Activated CD4-positive, alpha-beta T cell treated with anti-CD3 and anti-CD28 coated beads, Interleukin-2, amount 50 U/mL, for 16 hours (primary cell): Measurements from ENCODE around the gene ZNF236.

Experiments used
- DNase-seq: peaks from one replicate; pipeline ENCODE4 v3.0.0-alpha.2; 2020

The ZNF236 gene

GRCh38 chr18:76866666-76867065 is 44.3 kb downstream of the ZNF236 start:
- no peak for DNase-seq

- no peak for DNase-seq
These were observed 51.0 kb downstream of the ZNF236 start for GRCh38 chr18:76873311-76873710.

- no peak for DNase-seq
These were observed 51.4 kb downstream of the ZNF236 start for GRCh38 chr18:76873713-76874112.

GRCh38 chr18:76874642-76875389 is 52.5 kb downstream of the ZNF236 start:
- DNase-seq = peak; percentile 19

GRCh38 chr18:76875390-76876325 is 53.3 kb downstream of the ZNF236 start:
- DNase-seq = peak; percentile 58

- DNase-seq = no peak
These were observed 56.1 kb downstream of the ZNF236 start for GRCh38 chr18:76878426-76878825.

- no peak for DNase-seq
These were observed 57.7 kb downstream of the ZNF236 start for GRCh38 chr18:76880026-76880425.

GRCh38 chr18:76881744-76882143 is 59.4 kb downstream of the ZNF236 start:
- no peak for DNase-seq

- no peak for DNase-seq
These were observed 59.8 kb downstream of the ZNF236 start for GRCh38 chr18:76882146-76882545.

GRCh38 chr18:76885001-76885400 is 62.6 kb downstream of the ZNF236 start:
- DNase-seq = no peak

- DNase-seq = no peak
These were observed 63.8 kb downstream of the ZNF236 start for GRCh38 chr18:76886112-76886511.

GRCh38 chr18:76889091-76889699 is 66.8 kb downstream of the ZNF236 start:
- no peak for DNase-seq

GRCh38 chr18:76892832-76893231 is 70.5 kb downstream of the ZNF236 start:
- no peak for DNase-seq

- DNase-seq = no peak
These were observed 72.4 kb downstream of the ZNF236 start for GRCh38 chr18:76894566-76895346.

- DNase-seq = no peak
These were observed 73.1 kb downstream of the ZNF236 start for GRCh38 chr18:76895498-76895897.

GRCh38 chr18:76896677-76897076 is 74.3 kb downstream of the ZNF236 start:
- DNase-seq = no peak

GRCh38 chr18:76897257-76897656 is 74.9 kb downstream of the ZNF236 start:
- no peak for DNase-seq

- no peak for DNase-seq
These were observed 81.0 kb downstream of the ZNF236 start for GRCh38 chr18:76903386-76903785.

GRCh38 chr18:76905821-76906220 is 83.5 kb downstream of the ZNF236 start:
- no peak for DNase-seq

- no peak for DNase-seq
These were observed 85.9 kb downstream of the ZNF236 start for GRCh38 chr18:76908277-76908676.

GRCh38 chr18:76909439-76909838 is 87.1 kb downstream of the ZNF236 start:
- DNase-seq = no peak

GRCh38 chr18:76911440-76911839 is 89.1 kb downstream of the ZNF236 start:
- DNase-seq = no peak

- DNase-seq = no peak
These were observed 91.2 kb downstream of the ZNF236 start for GRCh38 chr18:76913583-76913982.
